ENCODE measurements around the gene URB1.

- TF ChIP-seq JUND (IDR thresholded peaks at IDR 0.05) (no peak), CTCF (IDR thresholded peaks at IDR 0.05) (no peak)
These were observed 84.1 kb downstream of the URB1 start for GRCh38 chr21:32308696-32309095.
